Cardiac ventricle fibroblast (primary cell): Measurements from ENCODE around the gene DMP1. TPM values are rescaled to one million over a fixed set of nuclear protein-coding genes. Genes with fewer than 3 reads are reported as not detected.

Experiments used
- total RNA-seq: library from RNA; depleted of rRNA; stranded (reverse); fragments of >200 nt; gene quantifications from 2 replicates; pipeline ENCODE4 v1.2.3, GENCODE V29; 2015

Gene DMP1
- total RNA-seq, result not detected in 2 replicates

GRCh38 chr4:87649980-87650379, at the start of gene DMP1:
TSS of gene DMP1 (plus strand) at chr4:87650280. CDS start at chr4:87656493, 6,213 bp downstream.

GRCh38 chr4:87608229-87608628, 41.9 kb upstream of the DMP1 start, which contains the start of gene DSPP:
TSS of gene DSPP (plus strand) at chr4:87608529. CDS start at chr4:87610909, 2,380 bp downstream.

Other genes with a start within 250 kb of the DMP1 start
- gene NUDT9, start 227.7 kb upstream of the DMP1 start, total RNA-seq, result 17.5 and 19.2 TPM in 2 replicates
- gene SPARCL1, start 120.9 kb upstream of the DMP1 start, total RNA-seq, result 208 and 218 TPM in 2 replicates
- not detected in 2 replicates for gene DSPP, start 41.8 kb upstream of the DMP1 start, total RNA-seq
- not detected in 2 replicates for gene IBSP, start 149.3 kb downstream of the DMP1 start, total RNA-seq
- gene MEPE, start 182.7 kb downstream of the DMP1 start, total RNA-seq, result not detected in 2 replicates